ENCODE measurements around the gene NOL6. TPM values are rescaled to one million over a fixed set of nuclear protein-coding genes. Genes with fewer than 3 reads are reported as not detected.

The NOL6 gene
- total RNA-seq, 1 experiment from 2014 or later = 36.4 TPM

- ChIA-PET CTCF (interaction anchor here (0.6 to 4.9 kb wide), 20 partner anchors 9 to 125 kb away, joined by 3 to 35 read pairs (median 6); partner anchors contain the start of genes AQP3, NFX1 and NOL6), POLR2A (interaction anchor here (1.0 kb wide), 1 partner anchor 35 kb away, joined by 3 read pairs; no protein-coding TSS in a partner anchor), RAD21 (ENCODE audit: low non-redundant PET in 1 of 2, low total read pairs in 2 of 2, uncharacterized antibody in 2 of 2, unreplicated experiment in 2 of 2) (interaction anchor here (0.9 to 1.4 kb wide), 2 partner anchors 32 to 52 kb away, joined by 3 read pairs; partner anchors contain the start of gene AQP3 (in 1 of the 2))
- no peaks in the 10 kb centered on the region for H3K79me2 ChIP-seq (ENCODE audit: insufficient read depth, low read length)
- no peaks in the 10 kb centered on the region for H3K9me3 ChIP-seq (ENCODE audit: control insufficient read depth in 1 of 2, insufficient read depth in 1 of 2, low read depth in 1 of 2, low read length in 2 of 2)
- peaks cover 35 to 42% of the 10 kb centered on the region in 2 experiments for H3K4me1 ChIP-seq (ENCODE audit: control insufficient read depth in 1 of 2, insufficient read depth in 2 of 2, low read length in 2 of 2)
- intact Hi-C loops (cut with micrococcal nuclease) = loop anchor here (10.0 kb wide), 1 partner anchor 60 kb away; no protein-coding TSS in a partner anchor
- H3K4me2 ChIP-seq (ENCODE audit: low read length) = peak overlapping the region; percentile 61
- TF ChIP-seq RAD21 (IDR thresholded peaks at IDR 0.05; ENCODE audit: low read depth) (no peak), YY1 (IDR thresholded peaks at IDR 0.05; ENCODE audit: extremely low read depth, insufficient replicate concordance, low read depth, low read length) (no peak), EZH2phosphoT487 (IDR thresholded peaks at IDR 0.05; ENCODE audit: borderline replicate concordance) (no peak), SIN3A (IDR thresholded peaks at IDR 0.05; ENCODE audit: low read depth) (no peak)
- TF ChIP-seq, protein P1, sequence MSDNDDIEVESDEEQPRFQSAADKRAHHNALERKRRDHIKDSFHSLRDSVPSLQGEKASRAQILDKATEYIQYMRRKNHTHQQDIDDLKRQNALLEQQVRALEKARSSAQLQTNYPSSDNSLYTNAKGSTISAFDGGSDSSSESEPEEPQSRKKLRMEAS (IDR thresholded peaks at IDR 0.05) = 0 out of 2 replicates have a peak, but pooled peaks have one; percentile 0
- H3K4me3 ChIP-seq (replicated peaks in 1 of 2; ENCODE audit: low read depth in 1 of 2, low read length in 2 of 2) = no peak overlapping the region; a peak in 2 of 4 replicates
- peak overlapping the region; percentile 72 for H2AFZ ChIP-seq (ENCODE audit: low read depth, low read length, poor library complexity, severe bottlenecking)
- no peak overlapping the region for H3K9ac ChIP-seq (ENCODE audit: low read length)
- no peaks in the 10 kb centered on the region for H3K9me2 ChIP-seq (ENCODE audit: insufficient read depth)
- ATAC-seq (peak; percentile 52), DNase-seq (ENCODE audit: low read depth, low spot score) (no peak)
- no peak overlapping the region; the same call in 1 of the 2 replicates for H3K27ac ChIP-seq (ENCODE audit: low read depth, low read length)
- H3K27me3 ChIP-seq (ENCODE audit: insufficient read depth, low read length) = no peaks in the 10 kb centered on the region
- no peaks in the 10 kb centered on the region for H4K20me1 ChIP-seq (ENCODE audit: insufficient read depth)
- no peaks in the 10 kb centered on the region for H3K36me3 ChIP-seq (ENCODE audit: control insufficient read depth in 1 of 2, insufficient read depth in 2 of 2, low read length in 2 of 2)
- no TSS peak for BruUV-seq (replicated peaks)
These were observed 58.7 kb downstream of the NOL6 start for GRCh38 chr9:33414889-33415500.

- POLR2A ChIA-PET = interaction anchor here (1.0 kb wide), 1 partner anchor 59 kb away, joined by 3 read pairs; the partner anchor contains the start of gene NOL6
- no peaks in the 10 kb centered on the region for H3K9me3 ChIP-seq (ENCODE audit: control insufficient read depth in 1 of 2, insufficient read depth in 1 of 2, low read depth in 1 of 2, low read length in 2 of 2)
- H3K4me1 ChIP-seq (ENCODE audit: control insufficient read depth in 1 of 2, insufficient read depth in 2 of 2, low read length in 2 of 2) = peaks cover 35 to 42% of the 10 kb centered on the region in 2 experiments
- no peak overlapping the region for H2AFZ ChIP-seq (ENCODE audit: low read depth, low read length, poor library complexity, severe bottlenecking)
- H3K27ac ChIP-seq (ENCODE audit: low read depth, low read length) = no peak overlapping the region; the same call in 1 of the 2 replicates
- CTCF ChIA-PET = interaction anchor here (0.6 to 4.9 kb wide), 6 partner anchors 10 to 59 kb away, joined by 3 to 35 read pairs (median 10); partner anchors contain the start of gene NOL6
- no peaks in the 10 kb centered on the region for H3K27me3 ChIP-seq (ENCODE audit: insufficient read depth, low read length)
- no peak overlapping the region for H3K4me2 ChIP-seq (ENCODE audit: low read length)
- no TSS peak for BruUV-seq (replicated peaks)
- intact Hi-C loops (cut with micrococcal nuclease) = loop anchor here (10.0 kb wide), 1 partner anchor 59 kb away; no protein-coding TSS in a partner anchor
- H4K20me1 ChIP-seq (ENCODE audit: insufficient read depth) = no peaks in the 10 kb centered on the region
- DNase-seq (ENCODE audit: low read depth, low spot score) (no peak), ATAC-seq (no peak)
- no peak overlapping the region for H3K4me3 ChIP-seq (replicated peaks in 1 of 2; ENCODE audit: low read depth in 1 of 2, low read length in 2 of 2)
- RAD21 ChIA-PET (ENCODE audit: low non-redundant PET in 1 of 2, low total read pairs in 2 of 2, uncharacterized antibody in 2 of 2, unreplicated experiment in 2 of 2) = no interaction called here
- no peak overlapping the region for H3K9ac ChIP-seq (ENCODE audit: low read length)
- no peaks in the 10 kb centered on the region for H3K36me3 ChIP-seq (ENCODE audit: control insufficient read depth in 1 of 2, insufficient read depth in 2 of 2, low read length in 2 of 2)
- H3K9me2 ChIP-seq (ENCODE audit: insufficient read depth) = no peaks in the 10 kb centered on the region
- no peaks in the 10 kb centered on the region for H3K79me2 ChIP-seq (ENCODE audit: insufficient read depth, low read length)
- TF ChIP-seq FOSL1 (IDR thresholded peaks at IDR 0.05; ENCODE audit: low read depth) (no peak), EZH2phosphoT487 (IDR thresholded peaks at IDR 0.05; ENCODE audit: borderline replicate concordance) (no peak), TCF7L2 (IDR thresholded peaks at IDR 0.05; ENCODE audit: borderline replicate concordance, extremely low read depth, insufficient read depth, insufficient read length) (no peak), SIN3A (IDR thresholded peaks at IDR 0.05; ENCODE audit: low read depth) (no peak), POLR2A (IDR thresholded peaks at IDR 0.05; ENCODE audit: borderline replicate concordance, extremely low read depth, insufficient read depth, insufficient read length) (no peak), CBX3 (IDR thresholded peaks at IDR 0.05; ENCODE audit: low read depth) (no peak), CTCF (IDR thresholded peaks at IDR 0.05 in 2 of 3, conservative IDR thresholded peaks at IDR 0.05 in 1 of 3; ENCODE audit: borderline replicate concordance in 1 of 3, insufficient read depth in 1 of 3, low read depth in 2 of 3, low read length in 2 of 3) (no peak)
- TF ChIP-seq, protein P1 (IDR thresholded peaks at IDR 0.05) = no peak
- TF ChIP-seq, protein P2, sequence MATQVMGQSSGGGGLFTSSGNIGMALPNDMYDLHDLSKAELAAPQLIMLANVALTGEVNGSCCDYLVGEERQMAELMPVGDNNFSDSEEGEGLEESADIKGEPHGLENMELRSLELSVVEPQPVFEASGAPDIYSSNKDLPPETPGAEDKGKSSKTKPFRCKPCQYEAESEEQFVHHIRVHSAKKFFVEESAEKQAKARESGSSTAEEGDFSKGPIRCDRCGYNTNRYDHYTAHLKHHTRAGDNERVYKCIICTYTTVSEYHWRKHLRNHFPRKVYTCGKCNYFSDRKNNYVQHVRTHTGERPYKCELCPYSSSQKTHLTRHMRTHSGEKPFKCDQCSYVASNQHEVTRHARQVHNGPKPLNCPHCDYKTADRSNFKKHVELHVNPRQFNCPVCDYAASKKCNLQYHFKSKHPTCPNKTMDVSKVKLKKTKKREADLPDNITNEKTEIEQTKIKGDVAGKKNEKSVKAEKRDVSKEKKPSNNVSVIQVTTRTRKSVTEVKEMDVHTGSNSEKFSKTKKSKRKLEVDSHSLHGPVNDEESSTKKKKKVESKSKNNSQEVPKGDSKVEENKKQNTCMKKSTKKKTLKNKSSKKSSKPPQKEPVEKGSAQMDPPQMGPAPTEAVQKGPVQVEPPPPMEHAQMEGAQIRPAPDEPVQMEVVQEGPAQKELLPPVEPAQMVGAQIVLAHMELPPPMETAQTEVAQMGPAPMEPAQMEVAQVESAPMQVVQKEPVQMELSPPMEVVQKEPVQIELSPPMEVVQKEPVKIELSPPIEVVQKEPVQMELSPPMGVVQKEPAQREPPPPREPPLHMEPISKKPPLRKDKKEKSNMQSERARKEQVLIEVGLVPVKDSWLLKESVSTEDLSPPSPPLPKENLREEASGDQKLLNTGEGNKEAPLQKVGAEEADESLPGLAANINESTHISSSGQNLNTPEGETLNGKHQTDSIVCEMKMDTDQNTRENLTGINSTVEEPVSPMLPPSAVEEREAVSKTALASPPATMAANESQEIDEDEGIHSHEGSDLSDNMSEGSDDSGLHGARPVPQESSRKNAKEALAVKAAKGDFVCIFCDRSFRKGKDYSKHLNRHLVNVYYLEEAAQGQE (IDR thresholded peaks at IDR 0.05; ENCODE audit: low read depth) = no peak
These were observed 59.5 kb downstream of the NOL6 start for GRCh38 chr9:33414268-33414667.

All from HCT116 (cell line).